PC-3 (cell line): ENCODE measurements around the gene MIA. TPM values are rescaled to one million over a fixed set of nuclear protein-coding genes. Genes with fewer than 3 reads are reported as not detected.

Experiments
- ATAC-seq: fragments of 200-7000 bp; cut with Tn5 transposase; 2 replicates; pipeline ENCODE4 v1.9.1; 2020; ENCODE audit warnings: mild to moderate bottlenecking, moderate library complexity
- BruUV-seq: library from RNA; stranded (reverse); fragments of 400-500 nt; replicated peaks from 2 replicates; lab custom pipeline; 2021; lab: Mats Ljungman, UMichigan
- CTCF ChIA-PET: fragments of 300-600 bp; sonication (Branson Sonifier 250); formaldehyde crosslinking; loops from one replicate; lab custom pipeline; 2022; ENCODE audit warnings: antibody characterized with exemption; lab: Charles Lee
- POLR2A ChIA-PET: fragments of 300-600 bp; sonication (Branson Sonifier 250); formaldehyde crosslinking; loops from one replicate; lab custom pipeline; 2022; ENCODE audit warnings: antibody characterized with exemption; ENCODE audit not compliant: unreplicated experiment; lab: Charles Lee
- DNase-seq: peaks from one replicate; pipeline ENCODE4 v3.0.0-alpha.2; 2015
- H2AFZ ChIP-seq: fragments of 300-600 bp; sonication (generic); 2 replicates; pipeline ENCODE4 v1.6.0; 2016; ENCODE audit warnings: antibody characterized with exemption, low read length
- H3F3A ChIP-seq: fragments of 300-600 bp; sonication (generic); one replicate; pipeline ENCODE4 v1.6.0; 2017; ENCODE audit warnings: antibody characterized with exemption, low read length, control low read depth, mild to moderate bottlenecking; ENCODE audit not compliant: unreplicated experiment
- H3K27ac ChIP-seq: fragments of 300-600 bp; sonication (generic); 2 replicates; pipeline ENCODE4 v1.5.1; 2016; ENCODE audit warnings: mild to moderate bottlenecking, low read length
- H3K27me3 ChIP-seq: fragments of 300-600 bp; sonication (generic); 2 replicates; pipeline ENCODE4 v1.6.1; 2016; ENCODE audit warnings: low read length, mixed read lengths
- H3K36me3 ChIP-seq: fragments of 300-600 bp; sonication (generic); 2 replicates; pipeline ENCODE4 v1.6.1; 2016; ENCODE audit warnings: low read depth, mixed run types, low read length, mixed read lengths
- H3K4me1 ChIP-seq: fragments of 300-600 bp; sonication (generic); 2 replicates; pipeline ENCODE4 v1.5.1; 2016; ENCODE audit warnings: low read length; ENCODE audit not compliant: insufficient read depth
- H3K4me2 ChIP-seq: fragments of 300-600 bp; sonication (generic); 2 replicates; pipeline ENCODE4 v1.6.0; 2016; ENCODE audit warnings: low read length
- H3K4me3 ChIP-seq: fragments of 300-600 bp; sonication (generic); 2 replicates; pipeline ENCODE4 v1.5.1; 2016; ENCODE audit warnings: mild to moderate bottlenecking, low read length, mixed read lengths
- H3K79me2 ChIP-seq: fragments of 300-600 bp; sonication (generic); 2 replicates; pipeline ENCODE4 v1.6.1; 2017; ENCODE audit warnings: low read length, mixed read lengths
- H3K9ac ChIP-seq: fragments of 300-600 bp; sonication (generic); 2 replicates; pipeline ENCODE4 v1.6.0; 2016; ENCODE audit warnings: mild to moderate bottlenecking, low read length
- H3K9me2 ChIP-seq: fragments of 300-600 bp; sonication (generic); replicated peaks from 2 replicates; pipeline ENCODE4 v1.6.1; 2016; ENCODE audit warnings: mixed run types, low read length, mixed read lengths
- H3K9me3 ChIP-seq: fragments of 300-600 bp; sonication (generic); 2 replicates; pipeline ENCODE4 v1.6.1; 2016; ENCODE audit warnings: low read length, mixed read lengths
- H4K20me1 ChIP-seq: fragments of 300-600 bp; sonication (generic); 2 replicates; pipeline ENCODE4 v1.6.1; 2016; ENCODE audit warnings: low read length, mixed read lengths
- EZH2 ChIP-seq: fragments of 300-600 bp; sonication (generic); IDR thresholded peaks from one replicate; pipeline ENCODE4 v1.6.1; 2017; ENCODE audit warnings: antibody characterized with exemption, mild to moderate bottlenecking, low read length; ENCODE audit not compliant: unreplicated experiment
- EZH2phosphoT487 ChIP-seq: fragments of 300-600 bp; sonication (generic); IDR thresholded peaks from 2 replicates; pipeline ENCODE4 v1.6.1; 2018; ENCODE audit warnings: mild to moderate bottlenecking, antibody characterized with exemption, low read length, borderline replicate concordance
- intact Hi-C: fragments of 100-400 bp; cut with micrococcal nuclease; formaldehyde crosslinking; loops from 2 replicates; pipeline ENCODE4 v1.9.0; 2023
- total RNA-seq: library from RNA; depleted of rRNA; stranded (reverse); fragments of >200 nt; gene quantifications from 2 replicates; pipeline ENCODE4 v1.2.3, GENCODE V29; 2014
- TF ChIP-seq, protein P1 (sequence below): fragments of 300-600 bp; sonication (generic); conservative IDR thresholded peaks from 2 replicates; pipeline ENCODE4 v1.5.1; 2017; ENCODE audit warnings: antibody characterized with exemption, low read depth, mild to moderate bottlenecking, low read length

Gene MIA
- total RNA-seq, 1 experiment from 2014 or later: not detected

DNA sequence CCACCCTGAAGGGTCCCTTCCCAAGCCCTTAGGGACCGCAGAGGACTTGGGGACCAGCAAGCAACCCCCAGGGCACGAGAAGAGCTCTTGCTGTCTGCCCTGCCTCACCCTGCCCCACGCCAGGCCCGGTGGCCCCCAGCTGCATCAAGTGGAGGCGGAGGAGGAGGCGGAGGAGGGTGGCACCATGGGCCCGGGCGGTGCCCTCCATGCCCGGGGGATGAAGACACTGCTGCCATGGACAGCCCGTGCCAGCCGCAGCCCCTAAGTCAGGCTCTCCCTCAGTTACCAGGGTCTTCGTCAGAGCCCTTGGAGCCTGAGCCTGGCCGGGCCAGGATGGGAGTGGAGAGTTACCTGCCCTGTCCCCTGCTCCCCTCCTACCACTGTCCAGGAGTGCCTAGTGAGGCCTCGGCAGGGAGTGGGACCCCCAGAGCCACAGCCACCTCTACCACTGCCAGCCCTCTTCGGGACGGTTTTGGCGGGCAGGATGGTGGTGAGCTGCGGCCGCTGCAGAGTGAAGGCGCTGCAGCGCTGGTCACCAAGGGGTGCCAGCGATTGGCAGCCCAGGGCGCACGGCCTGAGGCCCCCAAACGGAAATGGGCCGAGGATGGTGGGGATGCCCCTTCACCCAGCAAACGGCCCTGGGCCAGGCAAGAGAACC lies 25.1 kb downstream of the MIA start:
- H3K79me2 ChIP-seq: peaks cover 58% of the 10 kb centered on the region
- POLR2A ChIA-PET: no interaction called here
- H3K27me3 ChIP-seq: no peaks in the 10 kb centered on the region
- no peak overlapping the region for H3K27ac ChIP-seq
- H3K36me3 ChIP-seq: peaks cover 2% of the 10 kb centered on the region; the same call in 1 of the 2 replicates
- H3K9me3 ChIP-seq: no peaks in the 10 kb centered on the region
- TF ChIP-seq, protein P1, sequence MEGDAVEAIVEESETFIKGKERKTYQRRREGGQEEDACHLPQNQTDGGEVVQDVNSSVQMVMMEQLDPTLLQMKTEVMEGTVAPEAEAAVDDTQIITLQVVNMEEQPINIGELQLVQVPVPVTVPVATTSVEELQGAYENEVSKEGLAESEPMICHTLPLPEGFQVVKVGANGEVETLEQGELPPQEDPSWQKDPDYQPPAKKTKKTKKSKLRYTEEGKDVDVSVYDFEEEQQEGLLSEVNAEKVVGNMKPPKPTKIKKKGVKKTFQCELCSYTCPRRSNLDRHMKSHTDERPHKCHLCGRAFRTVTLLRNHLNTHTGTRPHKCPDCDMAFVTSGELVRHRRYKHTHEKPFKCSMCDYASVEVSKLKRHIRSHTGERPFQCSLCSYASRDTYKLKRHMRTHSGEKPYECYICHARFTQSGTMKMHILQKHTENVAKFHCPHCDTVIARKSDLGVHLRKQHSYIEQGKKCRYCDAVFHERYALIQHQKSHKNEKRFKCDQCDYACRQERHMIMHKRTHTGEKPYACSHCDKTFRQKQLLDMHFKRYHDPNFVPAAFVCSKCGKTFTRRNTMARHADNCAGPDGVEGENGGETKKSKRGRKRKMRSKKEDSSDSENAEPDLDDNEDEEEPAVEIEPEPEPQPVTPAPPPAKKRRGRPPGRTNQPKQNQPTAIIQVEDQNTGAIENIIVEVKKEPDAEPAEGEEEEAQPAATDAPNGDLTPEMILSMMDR: no peak
- TF ChIP-seq EZH2phosphoT487 (no peak), EZH2 (no peak)
- H2AFZ ChIP-seq: no peak overlapping the region
- ATAC-seq (no peak), DNase-seq (no peak)
- H3K4me3 ChIP-seq: peak overlapping the region; percentile 85
- no peaks in the 10 kb centered on the region for H3F3A ChIP-seq
- H3K4me2 ChIP-seq: peak overlapping the region; percentile 92
- peaks cover 36% of the 10 kb centered on the region for H3K4me1 ChIP-seq
- H4K20me1 ChIP-seq: peaks cover 15% of the 10 kb centered on the region; the same call in 1 of the 2 replicates
- H3K9ac ChIP-seq: peak overlapping the region; percentile 71
- H3K9me2 ChIP-seq: no peaks in the 10 kb centered on the region
- intact Hi-C loops: no loop called here
- no TSS peak for BruUV-seq
- CTCF ChIA-PET: no interaction called here

GRCh38 chr19:40800997-40801377 lies 25.7 kb downstream of the MIA start:
- peaks cover 15% of the 10 kb centered on the region; the same call in 1 of the 2 replicates for H4K20me1 ChIP-seq
- CTCF ChIA-PET: no interaction called here
- POLR2A ChIA-PET: no interaction called here
- no peaks in the 10 kb centered on the region for H3K27me3 ChIP-seq
- peaks cover 62% of the 10 kb centered on the region for H3K79me2 ChIP-seq
- peak overlapping the region; percentile 92; the same call in 1 of the 2 replicates for H3K4me2 ChIP-seq
- no peak overlapping the region for H2AFZ ChIP-seq
- no TSS peak for BruUV-seq
- no peaks in the 10 kb centered on the region for H3K9me3 ChIP-seq
- no peaks in the 10 kb centered on the region for H3F3A ChIP-seq
- H3K27ac ChIP-seq: no peak overlapping the region
- no peaks in the 10 kb centered on the region for H3K9me2 ChIP-seq
- peaks cover 2% of the 10 kb centered on the region; the same call in 1 of the 2 replicates for H3K36me3 ChIP-seq
- no peak for ATAC-seq
- no peak overlapping the region for H3K4me3 ChIP-seq
- no peak for DNase-seq
- TF ChIP-seq, protein P1: no peak
- TF ChIP-seq EZH2 (no peak), EZH2phosphoT487 (no peak)
- intact Hi-C loops: no loop called here
- peaks cover 36% of the 10 kb centered on the region for H3K4me1 ChIP-seq
- H3K9ac ChIP-seq: no peak overlapping the region
